ENCODE results near the gene CNGB1.
"Not testable (repeated sequence)": the region's sequence is repeated elsewhere in the genome, so short reads cannot be mapped to it uniquely, and the experiment has no call there.

CNGB1 gene

DNA sequence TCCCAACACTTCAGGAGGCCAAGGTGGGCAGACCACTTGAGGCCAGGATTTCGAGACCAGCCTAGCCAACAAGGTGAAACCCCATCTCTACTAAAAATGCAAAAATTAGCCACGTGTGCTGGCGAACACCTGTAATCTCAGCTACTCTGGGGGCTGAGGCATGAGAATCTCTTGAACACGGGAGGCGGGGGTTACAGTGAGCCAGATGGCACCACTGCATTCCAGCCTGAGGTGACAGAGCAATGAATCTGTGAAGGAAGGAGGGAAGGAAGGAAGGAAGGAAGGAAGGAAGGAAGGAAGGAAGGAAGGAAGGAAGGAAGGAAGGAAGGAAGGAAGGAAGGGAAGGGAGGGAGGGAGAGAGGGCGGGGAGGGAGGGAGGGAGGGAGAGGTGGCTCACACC lies 124.0 kb downstream of the CNGB1 start:
- not testable (repeated sequence) for DNase-seq

DNA sequence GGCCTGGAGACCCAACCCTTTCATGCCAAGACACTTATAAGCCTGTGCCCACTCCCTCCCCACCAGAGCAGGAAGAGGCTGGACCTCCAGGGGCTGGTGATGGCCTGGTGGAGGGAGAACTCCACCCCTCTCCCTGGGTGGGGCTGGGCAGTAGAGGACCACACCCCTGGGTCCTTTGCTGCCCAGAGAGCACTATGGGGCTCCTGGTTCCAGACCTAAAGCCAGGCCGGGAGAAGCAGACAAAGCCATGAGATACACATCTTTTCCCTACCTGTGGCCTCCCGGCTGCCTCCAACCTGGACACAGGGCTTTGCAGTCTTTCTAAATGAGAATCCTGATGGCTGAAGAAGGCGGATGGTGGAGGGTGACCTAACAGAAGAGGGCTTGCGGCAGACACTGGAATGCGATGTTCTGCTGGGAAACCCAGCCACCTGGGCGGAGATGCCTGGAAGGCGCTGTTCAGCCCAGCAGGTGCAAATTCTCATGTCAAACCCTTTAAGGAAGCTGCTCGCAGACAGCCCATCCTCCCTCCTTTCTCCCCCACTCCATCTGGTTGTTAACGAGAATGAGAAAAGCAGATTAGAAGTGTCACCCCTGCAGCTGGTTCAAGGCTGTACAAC lies 124.7 kb downstream of the CNGB1 start:
- DNase-seq = no peak

DNA sequence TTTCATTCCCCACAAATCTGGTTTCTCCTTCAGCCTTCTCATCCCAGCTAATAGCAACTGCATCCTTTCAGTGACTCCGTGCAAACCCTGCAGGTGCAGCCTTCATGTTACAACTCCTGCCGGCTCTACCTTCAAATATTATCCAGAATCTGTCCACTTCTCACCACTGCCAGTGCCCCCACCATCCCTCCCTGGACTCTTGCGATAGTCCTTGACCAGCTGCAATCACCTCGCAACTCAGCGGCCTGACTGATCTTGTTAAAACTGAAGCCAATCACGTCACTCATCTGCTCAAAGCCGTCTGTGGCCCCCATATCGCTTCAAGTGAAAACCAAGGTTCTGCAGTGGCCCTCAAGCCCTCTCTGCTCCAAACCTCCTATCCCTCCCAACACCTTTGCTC lies 125.8 kb downstream of the CNGB1 start:
- no peak for DNase-seq

DNA sequence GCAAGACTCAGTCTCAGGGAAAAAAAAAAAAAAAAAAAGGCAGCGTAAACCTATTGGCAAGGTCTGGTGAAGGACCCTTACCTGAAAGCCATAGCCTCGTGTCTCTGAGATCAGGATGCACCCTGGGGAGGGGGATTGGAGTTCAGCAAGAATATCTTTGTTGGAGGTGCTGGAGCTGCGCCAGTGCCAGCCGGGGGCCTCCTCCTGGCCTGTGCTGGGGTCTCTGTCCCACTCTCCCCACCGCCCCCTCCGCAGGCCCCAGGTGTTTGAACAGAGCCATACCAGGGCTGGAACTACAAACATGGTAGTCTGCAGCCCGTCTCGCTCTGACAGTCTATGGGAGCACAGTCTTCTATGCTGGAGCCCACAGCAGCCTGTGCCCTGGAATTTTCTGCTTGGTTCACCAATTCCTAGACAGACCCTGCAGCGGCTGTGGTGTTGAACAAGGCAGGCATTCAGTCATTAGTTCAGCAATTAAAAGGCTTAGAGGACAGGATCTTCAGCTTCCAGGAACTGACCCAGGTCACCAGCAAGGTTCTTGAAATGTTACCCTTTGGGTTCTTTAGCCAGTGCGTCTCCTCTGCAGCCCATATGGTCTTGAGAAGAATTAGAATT lies 126.4 kb downstream of the CNGB1 start:
- no peak for DNase-seq

DNA sequence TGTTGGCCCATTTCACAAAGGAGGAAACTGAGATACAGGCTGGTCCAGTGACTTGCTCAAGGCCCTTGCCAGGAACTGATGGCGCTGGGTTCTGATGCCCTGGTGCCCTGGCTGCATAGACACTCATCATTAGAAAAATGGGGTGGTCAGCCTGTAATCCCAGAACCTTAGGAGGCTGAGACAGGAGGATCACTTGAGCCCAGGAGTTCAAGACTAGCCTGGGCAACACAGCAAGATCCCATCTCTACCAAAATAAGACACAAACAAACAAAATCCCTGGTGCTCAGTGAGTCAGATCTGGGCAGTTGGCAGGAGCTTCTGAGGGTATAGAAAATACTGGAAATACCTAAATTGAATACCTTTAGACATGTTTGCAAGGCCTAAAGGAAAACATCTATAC lies 127.5 kb downstream of the CNGB1 start:
- no peak for DNase-seq

DNA sequence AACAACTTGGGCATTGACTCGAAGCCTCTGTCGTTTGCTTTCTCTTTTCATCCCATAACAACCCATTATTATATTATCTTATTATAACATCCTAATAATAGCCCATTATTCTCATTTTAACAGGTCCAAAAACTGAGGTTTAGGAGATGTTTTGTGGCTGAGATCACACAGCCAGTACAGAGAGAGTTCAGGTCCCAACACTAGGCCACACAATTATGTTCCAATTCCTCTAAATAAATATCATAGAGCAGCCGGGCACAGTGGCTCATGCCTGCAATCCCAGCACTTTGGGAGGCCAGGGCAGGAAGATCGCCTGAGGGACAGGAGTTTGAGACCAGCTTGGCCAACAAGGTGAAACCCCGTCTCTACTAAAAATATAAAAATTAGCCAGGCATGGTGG lies 128.3 kb downstream of the CNGB1 start:
- no peak for DNase-seq

DNA sequence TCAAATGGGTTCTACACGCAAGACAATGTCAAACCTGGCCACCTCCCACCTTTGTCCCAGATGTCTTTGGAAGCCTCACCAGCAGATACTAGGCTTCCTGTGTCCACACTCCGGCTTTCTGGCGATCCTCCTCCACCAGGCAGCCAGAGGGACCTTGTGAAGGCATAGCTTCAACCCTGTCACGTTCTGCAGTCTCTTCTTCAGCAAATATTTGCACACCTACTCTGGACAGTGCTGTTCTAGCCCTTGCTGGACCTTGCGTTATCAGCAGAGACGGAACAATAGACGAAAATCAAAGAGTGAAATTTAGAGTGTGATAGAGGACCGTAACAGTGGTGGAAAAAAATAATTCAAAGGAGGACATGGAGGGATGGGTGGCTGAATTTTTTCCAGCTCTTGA lies 130.1 kb downstream of the CNGB1 start:
- no peak for DNase-seq

DNA sequence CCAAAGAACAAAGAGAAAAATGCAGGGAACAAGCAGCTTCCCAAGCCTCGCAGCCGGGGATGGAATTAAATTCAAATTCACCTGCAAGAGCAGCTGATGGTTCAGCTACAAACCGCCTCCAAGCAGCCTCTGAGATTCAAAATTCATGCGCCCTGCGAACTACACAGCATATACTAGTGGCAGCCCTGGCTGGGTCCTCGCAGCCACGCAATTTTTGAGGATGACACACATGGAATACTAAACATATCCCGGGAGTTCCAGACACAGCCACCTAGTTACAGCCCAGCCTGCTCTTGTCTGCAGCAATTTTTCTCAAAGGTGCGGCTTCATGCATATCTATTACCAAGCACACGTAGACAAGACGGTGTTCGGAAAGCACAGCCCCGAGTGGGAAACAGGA lies 132.8 kb downstream of the CNGB1 start:
- no peak for DNase-seq

DNA sequence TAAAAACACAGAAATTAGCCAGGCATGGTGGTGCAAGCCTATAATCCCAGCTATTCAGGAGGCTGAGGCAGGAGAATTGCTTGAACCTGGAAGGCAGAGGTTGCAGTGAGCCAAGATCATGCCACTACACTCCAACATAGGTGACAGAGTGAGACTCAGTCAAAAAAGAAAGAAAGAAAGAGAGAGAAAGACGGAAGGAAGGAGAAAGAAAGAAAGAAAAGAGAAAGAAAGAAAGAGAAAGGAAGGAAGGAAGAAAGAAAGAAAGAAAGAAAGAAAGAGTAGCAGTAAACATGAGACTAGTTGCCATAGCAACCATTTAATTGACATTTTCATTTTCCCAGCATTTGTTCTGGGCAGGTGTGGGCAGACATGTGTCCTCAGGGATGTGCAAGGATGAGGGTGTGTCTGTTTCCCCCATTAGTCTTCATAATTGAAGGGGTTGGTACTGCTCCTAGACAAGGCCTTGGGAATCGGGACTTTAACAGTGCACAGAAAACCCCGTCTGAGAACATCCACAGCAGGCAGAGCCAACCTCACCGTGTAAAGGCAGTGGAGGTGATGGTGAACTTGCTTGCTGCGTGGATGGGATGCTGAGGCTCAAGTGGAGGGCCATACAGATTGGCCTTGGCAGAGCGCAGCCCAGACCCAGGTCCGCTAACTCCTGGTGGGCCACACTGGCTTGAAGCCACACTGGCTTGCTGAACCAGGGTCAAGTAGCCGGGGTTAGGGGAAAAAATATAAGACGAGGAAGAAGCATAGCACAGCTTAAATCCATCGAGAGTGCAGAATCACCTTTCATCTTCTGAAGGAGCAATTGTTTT lies 133.4 kb downstream of the CNGB1 start:
- DNase-seq = no peak

DNA sequence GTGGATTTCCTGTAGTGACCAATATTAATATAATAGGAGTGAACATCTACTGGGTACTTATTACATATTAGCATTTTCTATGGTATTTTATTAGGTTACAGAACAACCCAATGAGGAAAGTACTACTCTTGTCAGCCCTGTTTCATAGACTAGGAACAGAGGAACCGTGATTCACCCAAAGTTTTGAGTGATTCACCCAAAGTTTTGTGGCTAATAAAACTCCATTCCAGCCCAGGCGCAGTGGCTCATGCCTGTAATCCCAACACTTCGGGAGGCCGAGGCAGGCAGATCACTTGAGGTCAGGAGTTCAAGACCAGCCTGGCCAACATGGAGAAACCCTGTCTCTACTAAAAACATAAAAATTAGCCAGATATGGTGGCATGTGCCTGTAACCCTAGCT lies 135.5 kb downstream of the CNGB1 start:
- not testable (repeated sequence) for DNase-seq

DNA sequence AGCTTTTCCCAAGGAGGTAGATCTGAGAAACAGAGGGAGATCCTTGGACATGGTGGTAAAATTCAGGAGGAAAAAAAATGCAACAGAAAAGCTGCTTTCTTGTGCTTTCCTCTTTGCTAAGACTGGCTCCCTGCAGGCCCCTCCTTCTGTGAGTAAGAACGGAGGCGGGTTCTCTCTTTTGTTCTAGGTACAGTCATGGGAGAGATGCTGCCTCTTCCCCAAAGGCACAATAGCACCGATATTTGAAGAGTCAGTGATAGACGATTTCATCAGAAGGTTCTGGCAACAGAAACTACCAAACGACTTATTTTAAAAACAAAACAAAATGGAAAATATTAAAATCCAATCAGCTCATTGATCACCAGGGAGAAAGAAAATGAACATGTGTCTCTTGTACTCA lies 136.0 kb downstream of the CNGB1 start:
- DNase-seq = no peak

All from GDM1 (cell line).